Brain microvascular endothelial cell (primary cell): ENCODE data around the gene SELENOV.
A peak's percentile ranks its signal among the peaks of the same experiment; 100 is the strongest.

Experiments used
- DNase-seq: peaks from one replicate; pipeline ENCODE4 v3.0.0-alpha.2; 2020
- H3K27ac ChIP-seq: fragments of 250-450 bp; sonication (Bioruptor Pico); 2 replicates; pipeline ENCODE4 v1.5.1; 2020; ENCODE audit warnings: mild to moderate bottlenecking, moderate library complexity
- H3K27me3 ChIP-seq: fragments of 250-450 bp; sonication (Bioruptor Pico); replicated peaks from 2 replicates; pipeline ENCODE4 v1.5.1; 2020; ENCODE audit warnings: mild to moderate bottlenecking
- H3K36me3 ChIP-seq: fragments of 250-450 bp; sonication (Bioruptor Pico); replicated peaks from 2 replicates; pipeline ENCODE4 v1.5.1; 2020; ENCODE audit warnings: mild to moderate bottlenecking
- H3K4me3 ChIP-seq: 2 replicates; pipeline ENCODE4 v1.5.1; 2011; ENCODE audit warnings: low read depth, mild to moderate bottlenecking, control low read depth, low read length, moderate library complexity
- in situ Hi-C: cut with HindIII; loops from 2 replicates; pipeline ENCODE4 v1.10.0; 2017; ENCODE audit warnings: low sequenced_read_pairs, low pct_ligation_motif_present
- TF ChIP-seq, protein P1 (sequence below): IDR thresholded peaks from 2 replicates; pipeline ENCODE4 v1.5.1; 2011; ENCODE audit warnings: low read depth, mild to moderate bottlenecking, moderate library complexity, low read length, control low read depth, inconsistent platforms; ENCODE audit errors: missing control alignments

Gene SELENOV

GRCh38 chr19:39524495-39524894 is 9.6 kb downstream of the SELENOV start:
- no peak for DNase-seq
- H3K27ac ChIP-seq: no peak overlapping the region
- TF ChIP-seq, protein P1, sequence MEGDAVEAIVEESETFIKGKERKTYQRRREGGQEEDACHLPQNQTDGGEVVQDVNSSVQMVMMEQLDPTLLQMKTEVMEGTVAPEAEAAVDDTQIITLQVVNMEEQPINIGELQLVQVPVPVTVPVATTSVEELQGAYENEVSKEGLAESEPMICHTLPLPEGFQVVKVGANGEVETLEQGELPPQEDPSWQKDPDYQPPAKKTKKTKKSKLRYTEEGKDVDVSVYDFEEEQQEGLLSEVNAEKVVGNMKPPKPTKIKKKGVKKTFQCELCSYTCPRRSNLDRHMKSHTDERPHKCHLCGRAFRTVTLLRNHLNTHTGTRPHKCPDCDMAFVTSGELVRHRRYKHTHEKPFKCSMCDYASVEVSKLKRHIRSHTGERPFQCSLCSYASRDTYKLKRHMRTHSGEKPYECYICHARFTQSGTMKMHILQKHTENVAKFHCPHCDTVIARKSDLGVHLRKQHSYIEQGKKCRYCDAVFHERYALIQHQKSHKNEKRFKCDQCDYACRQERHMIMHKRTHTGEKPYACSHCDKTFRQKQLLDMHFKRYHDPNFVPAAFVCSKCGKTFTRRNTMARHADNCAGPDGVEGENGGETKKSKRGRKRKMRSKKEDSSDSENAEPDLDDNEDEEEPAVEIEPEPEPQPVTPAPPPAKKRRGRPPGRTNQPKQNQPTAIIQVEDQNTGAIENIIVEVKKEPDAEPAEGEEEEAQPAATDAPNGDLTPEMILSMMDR: no peak

DNA sequence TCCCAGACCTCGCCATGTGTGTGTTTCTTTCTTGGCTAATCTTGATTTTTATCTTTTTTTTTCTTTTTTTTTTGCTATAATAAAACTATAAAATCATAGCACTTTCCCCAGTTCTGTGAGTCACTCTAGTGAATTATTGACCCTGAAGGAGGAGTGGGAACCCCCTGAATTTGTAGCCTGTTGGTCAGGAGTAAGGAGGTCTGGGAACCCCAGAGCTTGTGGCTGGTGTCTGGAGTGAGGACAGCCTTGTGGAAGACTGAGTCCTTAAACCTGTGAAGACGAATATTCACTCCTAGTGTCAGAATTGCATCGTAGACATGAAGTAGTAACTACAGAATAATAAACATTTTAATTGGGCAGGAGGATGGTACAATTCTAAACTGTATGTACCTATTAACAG is 10.3 kb downstream of the SELENOV start:
- Histone ChIP-seq H3K27me3 (no peaks in the 10 kb centered on the region), H3K4me3 (no peak overlapping the region), H3K27ac (no peak overlapping the region), H3K36me3 (no peaks in the 10 kb centered on the region)
- in situ Hi-C loops: no loop called here
- TF ChIP-seq, protein P1: no peak
- DNase-seq: no peak

More at GRCh38 chr19:39524495-39524894, 9.6 kb downstream of the SELENOV start:
- H3K27me3 ChIP-seq: no peaks in the 10 kb centered on the region
- no peak overlapping the region for H3K4me3 ChIP-seq
- no peaks in the 10 kb centered on the region for H3K36me3 ChIP-seq
- in situ Hi-C loops: no loop called here

DNA sequence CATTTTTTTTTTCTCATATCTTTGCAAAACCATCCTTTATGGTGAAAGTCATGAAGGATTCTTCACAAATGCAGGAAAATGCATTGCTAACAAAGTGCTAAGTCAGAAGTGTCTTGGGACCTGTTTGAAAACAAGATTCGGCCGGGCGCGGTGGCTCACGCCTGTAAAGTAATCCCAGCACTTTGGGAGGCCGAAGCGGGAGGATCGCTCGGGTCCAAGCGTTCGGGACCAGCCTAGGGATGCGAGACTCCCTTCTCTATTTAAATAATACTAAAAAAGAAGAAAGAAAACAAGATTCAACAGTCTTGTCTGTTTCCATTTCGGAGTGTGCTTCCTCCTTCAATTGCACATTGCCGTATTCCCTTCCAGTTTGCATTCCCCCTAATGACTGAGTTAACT is 16.9 kb downstream of the SELENOV start:
- TF ChIP-seq, protein P1: no peak
- no peaks in the 10 kb centered on the region for H3K36me3 ChIP-seq
- H3K27me3 ChIP-seq: no peaks in the 10 kb centered on the region
- in situ Hi-C loops: no loop called here
- H3K4me3 ChIP-seq: peak overlapping the region; percentile 94
- no peak overlapping the region for H3K27ac ChIP-seq
- DNase-seq: no peak

DNA sequence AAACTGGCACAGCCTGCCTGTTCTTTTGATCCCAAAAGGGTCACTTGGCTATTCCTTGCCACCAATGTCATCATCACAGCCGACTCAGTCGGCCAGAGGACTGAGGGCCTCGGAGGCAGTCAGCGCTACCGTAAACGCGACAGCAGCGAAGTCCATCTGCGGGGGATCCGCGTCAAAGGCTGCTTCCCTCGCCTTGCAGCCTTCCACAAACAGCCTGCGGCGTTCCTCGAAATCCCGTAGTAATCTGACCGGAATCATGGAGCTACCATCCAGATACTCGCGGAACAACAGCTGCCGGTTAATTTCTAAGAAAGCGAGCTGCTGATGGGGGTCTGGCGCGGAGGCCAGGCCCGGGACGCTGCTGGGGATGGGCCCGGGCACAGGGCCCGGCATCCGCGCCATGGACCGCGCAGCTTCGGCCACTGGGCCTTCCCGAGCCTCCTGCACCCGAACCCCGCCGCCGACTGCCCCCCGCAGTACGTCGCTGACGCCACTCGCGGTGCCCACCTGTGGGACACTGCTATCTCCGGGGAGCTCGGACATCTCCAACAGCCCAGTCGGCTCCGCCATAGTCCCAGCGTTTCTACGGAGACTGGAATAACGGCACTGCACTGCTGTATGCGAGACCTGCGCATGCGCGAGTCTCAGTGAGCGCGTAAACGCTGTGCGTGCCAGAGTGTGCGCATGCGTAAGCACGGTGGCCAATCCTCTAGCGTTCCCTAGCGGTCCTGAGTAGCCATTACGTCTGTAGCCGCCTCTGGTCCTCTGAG is 17.5 kb downstream of the SELENOV start, which contains the start of gene EID2B:
Gene EID2B, minus strand, starts transcription at position 620 of the 770 bp plus-strand sequence. Its CDS starts 50 bp downstream, at position 570.
- TF ChIP-seq, protein P1: peak; percentile 99
- Histone ChIP-seq H3K4me3 (peak within 1 kb of the TSS; percentile 94), H3K36me3 (no peaks in the 10 kb centered on the region), H3K27me3 (no peaks in the 10 kb centered on the region), H3K27ac (peak within 1 kb of the TSS; percentile 72)
- in situ Hi-C loops: no loop called here
- DNase-seq: peak; percentile 88

DNA sequence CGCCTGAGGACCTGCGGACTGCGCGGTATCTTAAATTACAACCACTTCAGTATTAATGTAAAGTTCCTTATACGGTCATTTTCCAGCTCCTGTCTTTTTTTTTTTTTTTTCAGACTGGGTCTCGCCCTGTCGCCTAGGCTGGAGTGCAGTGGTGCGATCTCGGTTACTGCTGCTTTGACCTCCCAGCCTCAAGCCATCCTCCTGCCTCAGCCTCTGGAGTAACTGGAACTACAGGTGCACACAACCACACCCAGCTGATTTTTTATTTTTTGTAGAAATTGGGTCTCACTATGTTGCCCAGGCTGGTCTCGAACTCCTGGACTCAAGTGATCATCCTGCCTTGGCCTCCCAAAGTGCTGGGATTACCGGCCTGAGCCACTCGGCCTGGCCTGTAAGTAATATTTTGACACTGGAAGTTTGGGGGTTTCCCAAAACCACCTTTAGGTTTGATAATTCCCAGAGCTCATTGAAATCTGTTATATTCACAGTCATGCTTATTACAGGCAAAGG is 18.1 kb downstream of the SELENOV start:
- Histone ChIP-seq H3K27me3 (no peaks in the 10 kb centered on the region), H3K27ac (no peak overlapping the region), H3K4me3 (no peak overlapping the region), H3K36me3 (no peaks in the 10 kb centered on the region)
- TF ChIP-seq, protein P1: no peak
- no peak for DNase-seq
- in situ Hi-C loops: no loop called here
